Activated naive CD8-positive, alpha-beta T cell treated with anti-CD3 and anti-CD28 coated beads, Interleukin-2, amount 10 ng/mL, durations not matched to agents 7 days and 5 days (primary cell): ENCODE data around the gene MAN2A1. TPM values are rescaled to one million over a fixed set of nuclear protein-coding genes. Genes with fewer than 3 reads are reported as not detected.

Source experiments
- ATAC-seq: fragments of 150-1000 bp; cut with Tn5 transposase; one replicate; pipeline ENCODE4 v1.10.0; 2021; ENCODE audit warnings: low read depth, moderate library complexity
- POLR2A ChIA-PET: fragments of 350-600 bp; sonication (Branson Sonifier 250); formaldehyde crosslinking; loops from one replicate; lab custom pipeline; 2021; ENCODE audit warnings: antibody characterized with exemption; lab: Charles Lee
- DNase-seq: peaks from one replicate; pipeline ENCODE4 v3.0.0; 2021
- H3K27ac Mint-ChIP-seq: one replicate; pipeline ENCODE4 v1.8.0; 2022; ENCODE audit warnings: mild to moderate bottlenecking, mixed read lengths
- H3K27me3 Mint-ChIP-seq: one replicate; pipeline ENCODE4 v1.8.0; 2022; ENCODE audit warnings: mild to moderate bottlenecking, moderate library complexity, mixed read lengths
- H3K36me3 Mint-ChIP-seq: one replicate; pipeline ENCODE4 v1.8.0; 2021; ENCODE audit warnings: mild to moderate bottlenecking, mixed read lengths
- H3K4me1 Mint-ChIP-seq: one replicate; pipeline ENCODE4 v1.8.0; 2021; ENCODE audit warnings: mixed read lengths
- H3K4me3 Mint-ChIP-seq: one replicate; pipeline ENCODE4 v1.8.0; 2022; ENCODE audit warnings: mild to moderate bottlenecking, moderate library complexity, mixed read lengths
- H3K9me3 Mint-ChIP-seq: one replicate; pipeline ENCODE4 v1.8.0; 2021; ENCODE audit warnings: mixed read lengths
- total RNA-seq, 2 experiments: library from RNA; stranded (reverse); gene quantifications; one replicate each; pipeline ENCODE4 v1.2.3, GENCODE V29; 2021

Gene MAN2A1
- total RNA-seq, 2 experiments from 2014 or later = 38.2 to 46.4 TPM

- H3K4me3 Mint-ChIP-seq = no peak overlapping the region
- H3K36me3 Mint-ChIP-seq = peaks cover 2% of the 10 kb centered on the region
- POLR2A ChIA-PET = no interaction called here
- no peaks in the 10 kb centered on the region for H3K27me3 Mint-ChIP-seq
- no peak overlapping the region for H3K27ac Mint-ChIP-seq
- no peaks in the 10 kb centered on the region for H3K4me1 Mint-ChIP-seq
- no peak for DNase-seq
- ATAC-seq = no peak
- peaks cover 8% of the 10 kb centered on the region for H3K9me3 Mint-ChIP-seq
Measured at GRCh38 chr5:109914906-109915305, 225.2 kb downstream of the MAN2A1 start.

- ATAC-seq (no peak), DNase-seq (no peak)
- Mint-ChIP-seq H3K27me3 (no peaks in the 10 kb centered on the region), H3K4me1 (peaks cover 4% of the 10 kb centered on the region), H3K9me3 (peaks cover 8% of the 10 kb centered on the region), H3K27ac (no peak overlapping the region), H3K36me3 (peaks cover 3% of the 10 kb centered on the region), H3K4me3 (no peak overlapping the region)
- POLR2A ChIA-PET = no interaction called here
Measured at GRCh38 chr5:109916481-109917153, 226.9 kb downstream of the MAN2A1 start.
